HG03469 (cell line): ENCODE data around the gene SGTA.

Experiments used
- ATAC-seq: cut with Tn5 transposase; IDR thresholded peaks from one replicate; pipeline ENCODE4 v1.9.1; 2021; ENCODE audit warnings: mild to moderate bottlenecking, moderate library complexity, moderate number of reproducible peaks; ENCODE audit not compliant: unreplicated experiment

SGTA gene

GRCh38 chr19:2774083-2774679 lies 8.9 kb downstream of the SGTA start:
- no peak for ATAC-seq

GRCh38 chr19:2771786-2772674 lies 11.0 kb downstream of the SGTA start:
- ATAC-seq, result no peak

GRCh38 chr19:2770055-2771013 lies 12.7 kb downstream of the SGTA start:
- no peak for ATAC-seq

- ATAC-seq, result no peak
These were observed 13.9 kb downstream of the SGTA start for GRCh38 chr19:2769218-2769617.

- no peak for ATAC-seq
These were observed 14.5 kb downstream of the SGTA start for GRCh38 chr19:2768365-2769132.

GRCh38 chr19:2767688-2768087 lies 15.4 kb downstream of the SGTA start:
- no peak for ATAC-seq

GRCh38 chr19:2766594-2767372 lies 16.3 kb downstream of the SGTA start:
- no peak for ATAC-seq

GRCh38 chr19:2765376-2765775 lies 17.7 kb downstream of the SGTA start:
- ATAC-seq, result no peak

GRCh38 chr19:2764945-2765344 lies 18.1 kb downstream of the SGTA start:
- no peak for ATAC-seq

GRCh38 chr19:2763687-2764086 lies 19.4 kb downstream of the SGTA start:
- no peak for ATAC-seq

- ATAC-seq, result no peak
These were observed 20.1 kb downstream of the SGTA start for GRCh38 chr19:2762783-2763496.

- ATAC-seq, result no peak
These were observed 20.9 kb downstream of the SGTA start for GRCh38 chr19:2761876-2762782.

GRCh38 chr19:2761309-2761677 lies 21.8 kb downstream of the SGTA start:
- no peak for ATAC-seq

- no peak for ATAC-seq
These were observed 23.1 kb downstream of the SGTA start for GRCh38 chr19:2759965-2760364.

GRCh38 chr19:2759362-2759761 lies 23.7 kb downstream of the SGTA start:
- no peak for ATAC-seq

- ATAC-seq, result no peak
These were observed 24.3 kb downstream of the SGTA start for GRCh38 chr19:2758601-2759313.
